ENCODE data around the gene FLVCR2.

GRCh38 chr14:75553761-75554364 lies 24.6 kb upstream of the FLVCR2 start:
- TF ChIP-seq CTCF (IDR thresholded peaks at IDR 0.05; ENCODE audit: poor library complexity, severe bottlenecking), result no peak
- TF ChIP-seq, protein P1, sequence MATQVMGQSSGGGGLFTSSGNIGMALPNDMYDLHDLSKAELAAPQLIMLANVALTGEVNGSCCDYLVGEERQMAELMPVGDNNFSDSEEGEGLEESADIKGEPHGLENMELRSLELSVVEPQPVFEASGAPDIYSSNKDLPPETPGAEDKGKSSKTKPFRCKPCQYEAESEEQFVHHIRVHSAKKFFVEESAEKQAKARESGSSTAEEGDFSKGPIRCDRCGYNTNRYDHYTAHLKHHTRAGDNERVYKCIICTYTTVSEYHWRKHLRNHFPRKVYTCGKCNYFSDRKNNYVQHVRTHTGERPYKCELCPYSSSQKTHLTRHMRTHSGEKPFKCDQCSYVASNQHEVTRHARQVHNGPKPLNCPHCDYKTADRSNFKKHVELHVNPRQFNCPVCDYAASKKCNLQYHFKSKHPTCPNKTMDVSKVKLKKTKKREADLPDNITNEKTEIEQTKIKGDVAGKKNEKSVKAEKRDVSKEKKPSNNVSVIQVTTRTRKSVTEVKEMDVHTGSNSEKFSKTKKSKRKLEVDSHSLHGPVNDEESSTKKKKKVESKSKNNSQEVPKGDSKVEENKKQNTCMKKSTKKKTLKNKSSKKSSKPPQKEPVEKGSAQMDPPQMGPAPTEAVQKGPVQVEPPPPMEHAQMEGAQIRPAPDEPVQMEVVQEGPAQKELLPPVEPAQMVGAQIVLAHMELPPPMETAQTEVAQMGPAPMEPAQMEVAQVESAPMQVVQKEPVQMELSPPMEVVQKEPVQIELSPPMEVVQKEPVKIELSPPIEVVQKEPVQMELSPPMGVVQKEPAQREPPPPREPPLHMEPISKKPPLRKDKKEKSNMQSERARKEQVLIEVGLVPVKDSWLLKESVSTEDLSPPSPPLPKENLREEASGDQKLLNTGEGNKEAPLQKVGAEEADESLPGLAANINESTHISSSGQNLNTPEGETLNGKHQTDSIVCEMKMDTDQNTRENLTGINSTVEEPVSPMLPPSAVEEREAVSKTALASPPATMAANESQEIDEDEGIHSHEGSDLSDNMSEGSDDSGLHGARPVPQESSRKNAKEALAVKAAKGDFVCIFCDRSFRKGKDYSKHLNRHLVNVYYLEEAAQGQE (IDR thresholded peaks at IDR 0.05; ENCODE audit: borderline replicate concordance), result no peak

All from neural cell (in vitro differentiated cells).